HepG2 (cell line): ENCODE data around the gene DOK4. TPM values are rescaled to one million over a fixed set of nuclear protein-coding genes. Genes with fewer than 3 reads are reported as not detected.
A peak's percentile ranks its signal among the peaks of the same experiment; 100 is the strongest.

Experiments
- ATAC-seq: fragments of 200-7000 bp; cut with Tn5 transposase; 3 replicates; pipeline ENCODE4 v1.9.1; 2020; ENCODE audit warnings: mild to moderate bottlenecking, moderate library complexity
- BruUV-seq: library from RNA; stranded (reverse); fragments of 400-500 nt; replicated peaks from 2 replicates; lab custom pipeline; 2021; lab: Mats Ljungman, UMichigan
- CTCF ChIA-PET: fragments of 300-600 bp; formaldehyde crosslinking; extraction: SDS; loops from one replicate; lab custom pipeline; 2021; ENCODE audit warnings: low total read pairs, inconsistent platforms, low intra/inter-chr PET ratio; lab: Yijun Ruan, JAX
- POLR2A ChIA-PET: fragments of 350-600 bp; sonication (Branson Sonifier 250); formaldehyde crosslinking; loops from one replicate; lab custom pipeline; 2020; ENCODE audit warnings: antibody characterized with exemption, inconsistent platforms; lab: Yijun Ruan, JAX
- DNase-seq: peaks from one replicate; pipeline ENCODE4 v3.0.0-alpha.2; 2015; ENCODE audit warnings: low spot score
- FAIRE-seq: peaks from 3 replicates; lab custom pipeline; 2011; peaks lifted over from hg19 to GRCh38; lab: Jason Lieb, UNC
- H2AFZ ChIP-seq: one replicate; pipeline ENCODE4 v1.6.1; 2011; ENCODE audit warnings: low read length, inconsistent platforms
- H3K27ac ChIP-seq: fragments of 300-600 bp; 3 replicates; pipeline ENCODE4 v1.8.0; 2011; ENCODE audit warnings: mixed run types, mild to moderate bottlenecking, mixed read lengths, low read length, inconsistent platforms; ENCODE audit not compliant: insufficient read depth; ENCODE audit errors: extremely low read length
- H3K27me3 ChIP-seq, 2 experiments: fragments of 200-600 bp in 1 of 2; 2 replicates in 1 of 2; 3 replicates in 1 of 2; pipeline versions ENCODE4 v1.6.0 to v1.8.0; 2011; ENCODE audit warnings: low read length in 2 of 2, mild to moderate bottlenecking in 2 of 2, moderate library complexity in 2 of 2, inconsistent platforms in 1 of 2; ENCODE audit not compliant: insufficient read depth in 2 of 2, control insufficient read depth in 1 of 2
- H3K36me3 ChIP-seq, 2 experiments: fragments of 200-600 bp in 1 of 2; replicated peaks in 1 of 2; 2 replicates in 1 of 2; 3 replicates in 1 of 2; pipeline versions ENCODE4 v1.5.1 to v1.8.0; 2011; ENCODE audit warnings: low read length in 2 of 2, inconsistent platforms in 1 of 2; ENCODE audit not compliant: insufficient read depth in 2 of 2, control insufficient read depth in 1 of 2
- H3K4me1 ChIP-seq: 2 replicates; pipeline ENCODE4 v1.5.1; 2012; ENCODE audit warnings: low read length, inconsistent platforms; ENCODE audit not compliant: insufficient read depth
- H3K4me2 ChIP-seq: 2 replicates; pipeline ENCODE4 v1.6.0; 2011; ENCODE audit warnings: low read depth, low read length, inconsistent platforms
- H3K4me3 ChIP-seq, 3 experiments: fragments of 200-600 bp in 1 of 3; sonication (generic), shearing (Covaris generic) in 1 of 3; replicated peaks in 1 of 3; 2 replicates each; pipeline ENCODE4 v1.5.1; 2011 to 2016; ENCODE audit warnings: low read length in 3 of 3, inconsistent platforms in 2 of 3, low read depth in 2 of 3, mild to moderate bottlenecking in 2 of 3, control low read depth in 1 of 3, mixed read lengths in 1 of 3; ENCODE audit not compliant: insufficient read depth in 1 of 3
- H3K79me2 ChIP-seq: one replicate; pipeline ENCODE4 v1.6.1; 2011; ENCODE audit warnings: low read length, inconsistent platforms; ENCODE audit not compliant: insufficient read depth
- H3K9ac ChIP-seq: 2 replicates; pipeline ENCODE4 v1.6.0; 2011; ENCODE audit warnings: mild to moderate bottlenecking, low read depth, low read length, inconsistent platforms; ENCODE audit not compliant: insufficient read depth
- H3K9me3 ChIP-seq: 2 replicates; pipeline ENCODE4 v1.5.1; 2012; ENCODE audit warnings: mild to moderate bottlenecking, low read length
- H4K20me1 ChIP-seq: 2 replicates; pipeline ENCODE4 v1.6.0; 2011; ENCODE audit warnings: inconsistent platforms, mild to moderate bottlenecking, low read length, moderate library complexity; ENCODE audit not compliant: insufficient read depth
- E2F1 ChIP-seq: sonication (generic); formaldehyde crosslinking; IDR thresholded peaks from 2 replicates; pipeline ENCODE4 v1.5.0; 2020; ENCODE audit warnings: missing genetic modification reagents
- IRF2 ChIP-seq: IDR thresholded peaks from 2 replicates; pipeline ENCODE4 v1.6.1; 2018; ENCODE audit warnings: missing genetic modification reagents, missing compliant biosample characterization
- KIAA2018 ChIP-seq: sonication (generic); formaldehyde crosslinking; IDR thresholded peaks from 2 replicates; pipeline ENCODE4 v1.5.0; 2020; ENCODE audit warnings: mild to moderate bottlenecking, missing genetic modification reagents, borderline replicate concordance
- NR2F1 ChIP-seq, 2 experiments: fragments of 450-650 bp in 1 of 2; formaldehyde crosslinking in 1 of 2; IDR thresholded peaks; 2 replicates each; pipeline versions ENCODE4 v1.5.0 to v1.6.1; 2016 to 2020; ENCODE audit warnings: mild to moderate bottlenecking in 1 of 2, missing compliant biosample characterization in 1 of 2, missing genetic modification reagents in 1 of 2, moderate library complexity in 1 of 2
- TERF1 ChIP-seq: sonication (generic); formaldehyde crosslinking; IDR thresholded peaks from 2 replicates; pipeline ENCODE4 v1.8.0; 2022; ENCODE audit warnings: mild to moderate bottlenecking, missing genetic modification reagents, moderate library complexity
- ZFP91 ChIP-seq: sonication (generic); formaldehyde crosslinking; IDR thresholded peaks from 2 replicates; pipeline ENCODE4 v1.9.0; 2022; ENCODE audit warnings: missing genetic modification reagents, mild to moderate bottlenecking, borderline replicate concordance
- ZNF282 ChIP-seq: fragments of 450-650 bp; IDR thresholded peaks from 2 replicates; pipeline ENCODE4 v1.6.1; 2018; ENCODE audit not compliant: partially characterized antibody
- ZNF724P ChIP-seq: sonication (generic); formaldehyde crosslinking; IDR thresholded peaks from 2 replicates; pipeline ENCODE4 v1.8.0; 2022; ENCODE audit warnings: missing genetic modification reagents, borderline replicate concordance
- ZSCAN22 ChIP-seq: sonication (generic); formaldehyde crosslinking; IDR thresholded peaks from 2 replicates; pipeline ENCODE4 v1.4.0; 2020; ENCODE audit warnings: mild to moderate bottlenecking, missing genetic modification reagents
- WGBS: methylation state at CpG from one replicate; pipeline ENCODE4 v1.1.6; 2017; ENCODE audit warnings: low lambda C conversion rate; 5-methylcytosine and 5-hydroxymethylcytosine counted together
- in situ Hi-C: cut with HindIII; loops from 2 replicates; pipeline ENCODE4 v1.10.0; 2017; ENCODE audit warnings: low pct_unique_long_range_greater_than_20kb; ENCODE audit not compliant: extremely low pct_ligation_motif_present
- intact Hi-C: fragments of 100-400 bp; cut with micrococcal nuclease; formaldehyde crosslinking; loops from one replicate; pipeline ENCODE4 v1.10.0; 2022; ENCODE audit not compliant: unreplicated experiment
- polyA plus RNA-seq, 8 experiments: library from polyadenylated mRNA; depleted of rRNA in 3 of 8; stranded (reverse) in 7 of 8; unstranded in 1 of 8; fragments of >200 nt; fragmentation: Illumina TruSeq in 4 of 8; extraction: Trizol in 4 of 8; gene quantifications; 2 replicates each; pipeline versions ENCODE4 v1.2.1 to v1.2.3, GENCODE V29; 2011 to 2016; ENCODE audit warnings: low read depth in 4 of 8, missing spikeins in 1 of 8, mixed read lengths in 1 of 8; ENCODE audit not compliant: insufficient read depth in 1 of 8
- total RNA-seq, 5 experiments: library from RNA; depleted of rRNA; stranded (reverse); fragments of >200 nt; fragmentation: Illumina TruSeq; extraction: Trizol; gene quantifications; 2 replicates each; pipeline ENCODE4 v1.2.3, GENCODE V29; 2016; ENCODE audit warnings: low read depth in 1 of 5

The DOK4 gene
- total and polyA plus RNA-seq, 2 of the 13 experiments (the other 11 are each of a cell fraction or from before 2014, with no cell fraction given): 52.7 to 70.0 TPM

- ChIA-PET CTCF (interaction anchor here (1.0 to 4.3 kb wide), 6 partner anchors 42 to 219 kb away, joined by 3 to 78 read pairs (median 11); partner anchors contain the start of gene POLR2C), POLR2A (interaction anchor here (0.6 to 3.0 kb wide), 7 partner anchors 36 to 219 kb away, joined by 3 to 16 read pairs (median 8); partner anchors contain the start of genes CIAPIN1, COQ9 and POLR2C)
- Histone ChIP-seq H3K27me3 (no peaks in the 10 kb centered on the region), H3K27ac (no peak overlapping the region), H3K9me3 (no peaks in the 10 kb centered on the region), H3K4me3 (no peak overlapping the region), H3K79me2 (no peaks in the 10 kb centered on the region), H3K36me3 (no peaks in the 10 kb centered on the region), H3K9ac (no peak overlapping the region), H3K4me1 (peaks cover 18% of the 10 kb centered on the region), H3K4me2 (peak overlapping the region; percentile 4; the same call in 1 of the 2 replicates), H4K20me1 (no peaks in the 10 kb centered on the region), H2AFZ (no peak overlapping the region)
- intact Hi-C loops: loop anchor here (1.0 kb wide), 5 partner anchors 43 to 219 kb away; partner anchors contain the start of gene POLR2C
- WGBS: 30% methylated on average over 6 of the region's 6 CpGs
- in situ Hi-C loops: loop anchor here (5.0 kb wide), 3 partner anchors 42 to 217 kb away; no protein-coding TSS in a partner anchor
- DNase-seq (peak; percentile 41), ATAC-seq (peak; percentile 46), FAIRE-seq (no peak)
- BruUV-seq: no TSS peak
- TF ChIP-seq KIAA2018 (CRISPR knock-in tag) (no peak), NR2F1 (CRISPR knock-in tag; IDR thresholded peaks at IDR 0.05) (no peak), ZSCAN22 (CRISPR knock-in tag) (no peak), ZNF282 (no peak), IRF2 (CRISPR knock-in tag) (no peak), E2F1 (CRISPR knock-in tag) (no peak), TERF1 (CRISPR knock-in tag) (no peak), ZNF724P (no peak), ZFP91 (CRISPR knock-in tag) (no peak)
Observed at GRCh38 chr16:57518922-57519321, 32.6 kb upstream of the DOK4 start.
